GM12878 (cell line): ENCODE results near the gene DIMT1. TPM values are rescaled to one million over a fixed set of nuclear protein-coding genes. Genes with fewer than 3 reads are reported as not detected.

Experiments used
- ATAC-seq: fragments of 200-7000 bp; cut with Tn5 transposase; 3 replicates; pipeline ENCODE4 v1.9.1; 2020; ENCODE audit warnings: mild to moderate bottlenecking, moderate library complexity
- Bru-seq: library from RNA; stranded (reverse); fragments of 400-500 nt; gene quantifications from one replicate; lab custom pipeline; 2021; lab: Mats Ljungman, UMichigan
- BruChase-seq, 2 experiments: library from RNA; stranded (reverse); fragments of 400-500 nt; gene quantifications; one replicate each; lab custom pipeline; 2021; lab: Mats Ljungman, UMichigan
- BruUV-seq: library from RNA; stranded (reverse); fragments of 400-500 nt; replicated peaks from 2 replicates; lab custom pipeline; 2021; lab: Mats Ljungman, UMichigan
- CTCF ChIA-PET: fragments of 300-600 bp; sonication (Branson Sonifier 250); formaldehyde crosslinking; extraction: SDS; loops from one replicate; lab custom pipeline; 2021; ENCODE audit warnings: inconsistent platforms; lab: Yijun Ruan, JAX
- POLR2A ChIA-PET: fragments of 350-600 bp; formaldehyde crosslinking; extraction: SDS; loops from one replicate; lab custom pipeline; 2021; ENCODE audit warnings: inconsistent platforms; lab: Charles Lee
- RAD21 ChIA-PET: fragments of 300-600 bp; sonication (Branson Sonifier 250); formaldehyde crosslinking; loops from one replicate; lab custom pipeline; 2023; ENCODE audit warnings: antibody characterized with exemption; ENCODE audit not compliant: unreplicated experiment; lab: Charles Lee
- SMC1A ChIA-PET: fragments of 300-600 bp; sonication (Branson Sonifier 250); formaldehyde crosslinking; loops from one replicate; lab custom pipeline; 2023; ENCODE audit not compliant: unreplicated experiment, uncharacterized antibody; lab: Charles Lee
- DNase-seq: peaks from one replicate; pipeline ENCODE4 v3.0.0-alpha.2; 2011; ENCODE audit warnings: low read depth, low spot score
- FAIRE-seq: peaks from 3 replicates; lab custom pipeline; 2011; peaks lifted over from hg19 to GRCh38; lab: Jason Lieb, UNC
- H2AFZ ChIP-seq: 2 replicates; pipeline ENCODE4 v1.6.0; 2011; ENCODE audit warnings: low read depth, low read length, control low read depth; ENCODE audit not compliant: control insufficient read depth
- H3K27ac ChIP-seq: 2 replicates; pipeline ENCODE4 v1.5.1; 2011; ENCODE audit warnings: control low read depth; ENCODE audit not compliant: control insufficient read depth, insufficient read depth
- H3K27me3 ChIP-seq, 2 experiments: replicated peaks in 1 of 2; 2 replicates each; pipeline versions ENCODE4 v1.6.0 to v1.6.1; 2011; ENCODE audit warnings: low read length in 1 of 2; ENCODE audit not compliant: control insufficient read depth in 2 of 2, insufficient read depth in 2 of 2
- H3K36me3 ChIP-seq, 2 experiments: 2 replicates each; pipeline ENCODE4 v1.5.1; 2011; ENCODE audit warnings: low read length in 1 of 2; ENCODE audit not compliant: control insufficient read depth in 2 of 2, insufficient read depth in 2 of 2
- H3K4me1 ChIP-seq: 2 replicates; pipeline ENCODE4 v1.6.1; 2011; ENCODE audit warnings: mild to moderate bottlenecking, low read length, moderate library complexity, mixed read lengths; ENCODE audit not compliant: control insufficient read depth, insufficient read depth
- H3K4me2 ChIP-seq: 2 replicates; pipeline ENCODE4 v1.6.0; 2011; ENCODE audit warnings: control low read depth; ENCODE audit not compliant: control insufficient read depth, insufficient read depth
- H3K4me3 ChIP-seq: fragments of 200-600 bp; sonication (generic); 2 replicates; pipeline ENCODE4 v1.5.1; 2016
- H3K79me2 ChIP-seq: 2 replicates; pipeline ENCODE4 v1.6.0; 2011; ENCODE audit warnings: low read length; ENCODE audit not compliant: control insufficient read depth, insufficient read depth
- H3K9ac ChIP-seq: 2 replicates; pipeline ENCODE4 v1.8.0; 2011; ENCODE audit warnings: low read length, control low read depth, mixed read lengths; ENCODE audit not compliant: control insufficient read depth, insufficient read depth
- H3K9me3 ChIP-seq: replicated peaks from 3 replicates; pipeline ENCODE4 v1.5.1; 2011; ENCODE audit warnings: mild to moderate bottlenecking, low read length; ENCODE audit not compliant: control insufficient read depth, insufficient read depth
- H4K20me1 ChIP-seq: 2 replicates; pipeline ENCODE4 v1.6.0; 2011; ENCODE audit not compliant: control insufficient read depth, insufficient read depth
- EP300 ChIP-seq, 2 experiments: fragments of 150-350 bp in 1 of 2; IDR thresholded peaks; 2 replicates each; pipeline ENCODE4 v1.6.1; 2011 to 2012; ENCODE audit warnings: low read depth in 2 of 2, low read length in 2 of 2, borderline replicate concordance in 1 of 2, improper control_type of control experiment in 1 of 2, inconsistent platforms in 1 of 2; ENCODE audit not compliant: control insufficient read depth in 1 of 2
- ETV6 ChIP-seq, 2 experiments: fragments of 450-650 bp in 1 of 2; IDR thresholded peaks in 1 of 2; conservative IDR thresholded peaks in 1 of 2; 2 replicates each; pipeline ENCODE4 v1.6.1; 2014; ENCODE audit warnings: antibody characterized with exemption in 1 of 2, borderline replicate concordance in 1 of 2, low read depth in 1 of 2, mild to moderate bottlenecking in 1 of 2, moderate library complexity in 1 of 2
- FOXK2 ChIP-seq: fragments of 450-650 bp; IDR thresholded peaks from 2 replicates; pipeline ENCODE4 v1.6.1; 2017; ENCODE audit warnings: mild to moderate bottlenecking, moderate library complexity
- JUND ChIP-seq: IDR thresholded peaks from 2 replicates; pipeline ENCODE4 v1.6.1; 2012; ENCODE audit warnings: low read depth, mild to moderate bottlenecking, low read length, improper control_type of control experiment, moderate library complexity
- NR2F1 ChIP-seq: fragments of 450-650 bp; conservative IDR thresholded peaks from 2 replicates; pipeline ENCODE4 v1.6.1; 2017; ENCODE audit warnings: mild to moderate bottlenecking
- RBBP5 ChIP-seq: fragments of 200-600 bp; sonication (generic); conservative IDR thresholded peaks from 2 replicates; pipeline ENCODE4 v1.6.1; 2016
- SUPT20H ChIP-seq: IDR thresholded peaks from 2 replicates; pipeline ENCODE4 v1.6.1; 2011; ENCODE audit warnings: low read depth, mild to moderate bottlenecking, low read length, moderate library complexity, borderline replicate concordance; ENCODE audit not compliant: control insufficient read depth
- TARDBP ChIP-seq: IDR thresholded peaks from 2 replicates; pipeline ENCODE4 v1.6.1; 2016; ENCODE audit warnings: borderline replicate concordance
- TCF7 ChIP-seq: IDR thresholded peaks from 2 replicates; pipeline ENCODE4 v1.6.1; 2014; ENCODE audit warnings: antibody characterized with exemption, borderline replicate concordance
- ZNF207 ChIP-seq: fragments of 450-650 bp; IDR thresholded peaks from 2 replicates; pipeline ENCODE4 v1.6.1; 2014; ENCODE audit warnings: antibody characterized with exemption, mild to moderate bottlenecking, borderline replicate concordance
- ZZZ3 ChIP-seq: IDR thresholded peaks from 2 replicates; pipeline ENCODE4 v1.6.1; 2011; ENCODE audit warnings: low read depth; ENCODE audit not compliant: control insufficient read depth, insufficient read length
- WGBS: methylation state at CpG from one replicate; pipeline ENCODE4 v1.1.6; 2016; ENCODE audit warnings: low lambda C conversion rate; ENCODE audit not compliant: insufficient replicate concordance, insufficient coverage; ENCODE audit errors: missing lambda C conversion rate; 5-methylcytosine and 5-hydroxymethylcytosine counted together
- in situ Hi-C: fragments of 300-500 bp; cut with MboI; formaldehyde crosslinking; loops from 9 replicates; pipeline ENCODE4 v1.14.3; 2018; ENCODE audit warnings: mixed read lengths
- intact Hi-C: fragments of 100-400 bp; cut with micrococcal nuclease; formaldehyde crosslinking; loops from one replicate; pipeline ENCODE4 v1.14.2; 2022; ENCODE audit not compliant: unreplicated experiment
- long read RNA-seq, 2 experiments: library from polyadenylated mRNA; unstranded; transcript quantifications; one replicate each; pipeline ENCODE4 v2.0.0, GENCODE V29; 2019 to 2020
- polyA minus RNA-seq, 3 experiments: library from RNA; depleted of rRNA, polyadenylated mRNA; stranded (reverse); fragments of >200 nt; gene quantifications; 2 replicates each; pipeline ENCODE4 v1.2.3, GENCODE V29; 2011
- polyA plus RNA-seq, 11 experiments: library from polyadenylated mRNA; depleted of rRNA in 4 of 11; unstranded in 6 of 11; stranded (reverse) in 5 of 11; fragments of >200 nt; fragmentation: Nextera tagmentation in 4 of 11; fragmentation: Illumina TruSeq in 1 of 11; extraction: Ambion mirVana in 4 of 11; extraction: Trizol in 1 of 11; gene quantifications; 1 replicate in 1 of 11; 2 replicates in 10 of 11; pipeline versions ENCODE4 v1.2.1 to v1.2.3, GENCODE V29; 2011 to 2016; ENCODE audit warnings: inconsistent platforms in 2 of 11, missing spikeins in 2 of 11, low read depth in 1 of 11
- total RNA-seq, 4 experiments: library from RNA; depleted of rRNA in 3 of 4; stranded (reverse); fragments of >200 nt in 3 of 4; fragmentation: Illumina TruSeq in 1 of 4; extraction: Trizol in 1 of 4; gene quantifications; 2 replicates each; pipeline versions ENCODE4 v1.2.1 to v1.2.3, GENCODE V29; 2013 to 2021
- TF ChIP-seq, protein P1 (sequence below): fragments of 450-650 bp; IDR thresholded peaks from 2 replicates; pipeline ENCODE4 v1.6.1; 2017; ENCODE audit warnings: mild to moderate bottlenecking, low read depth, inconsistent platforms; ENCODE audit not compliant: poor library complexity, severe bottlenecking
- TF ChIP-seq, protein P2 (sequence below): IDR thresholded peaks from 2 replicates; pipeline ENCODE4 v1.6.1; 2012; ENCODE audit warnings: low read length, inconsistent platforms

DIMT1 gene
- total RNA-seq (2013; cell fraction: nucleolus; rRNA removed), result 29.9 TPM in 2 replicates
- 44.1 and 45.6 TPM in 2 replicates for total RNA-seq (2014; rRNA removed)
- 22.6 and 23.8 TPM in 2 replicates for total RNA-seq (2014; rRNA removed; fragmentation: Illumina TruSeq; extraction: Trizol)
- 28.9 and 32.0 TPM in 2 replicates for total RNA-seq (2021)
- 7.9 TPM for polyA plus RNA-seq (2011; ENCODE audit: low read depth)
- polyA plus RNA-seq (2011; rRNA removed), result 34.3 and 44.9 TPM in 2 replicates
- 17.5 and 18.9 TPM in 2 replicates for polyA plus RNA-seq (2011; cell fraction: cytosol; rRNA removed)
- 21.0 and 25.2 TPM in 2 replicates for polyA plus RNA-seq (2011; cell fraction: nucleus; rRNA removed)
- polyA plus RNA-seq (2012), result 15.4 and 19.5 TPM in 2 replicates
- 28.8 and 32.1 TPM in 2 replicates for polyA plus RNA-seq (2014; fragmentation: Illumina TruSeq; extraction: Trizol)
- polyA plus RNA-seq (2014; fragmentation: Nextera tagmentation; extraction: Ambion mirVana), result 10 to 100 TPM; 19.0 to 26.4 TPM
- polyA plus RNA-seq (2014; rRNA removed), result 42.6 and 43.8 TPM in 2 replicates
- polyA plus RNA-seq (2016; fragmentation: Nextera tagmentation; extraction: Ambion mirVana), result 10 to 100 TPM; 66.2 TPM
- polyA minus RNA-seq (2011; rRNA and poly(A)+ RNA removed), result 14.9 and 17.2 TPM in 2 replicates
- polyA minus RNA-seq (2011; cell fraction: cytosol; rRNA and poly(A)+ RNA removed), result 5.7 and 7.9 TPM in 2 replicates
- polyA minus RNA-seq (2011; cell fraction: nucleus; rRNA and poly(A)+ RNA removed), result 10.3 and 12.7 TPM in 2 replicates
- percentile 78 among the genes with signal in this experiment for Bru-seq, nascent RNA
- BruChase-seq, experiment 1, labeled RNA remaining after a 6-hour chase, result percentile 65 among the genes with signal in this experiment
- percentile 70 among the genes with signal in this experiment for BruChase-seq, experiment 2, labeled RNA remaining after a 2-hour chase
- long read RNA-seq, experiment 1, transcript DIMT1-201 (12 exons, 2,859 nt), result major isoform, 33 of 34 reads
- long read RNA-seq, experiment 1, partial matches to known transcripts, result 0 of 34 reads
- long read RNA-seq, experiment 1, other reads (novel, unspliced or antisense), result 1 of 34 reads
- long read RNA-seq, experiment 2, transcript DIMT1-201 (12 exons, 2,859 nt), result major isoform, 233 of 262 reads
- long read RNA-seq, experiment 2, partial matches to known transcripts, result 8 of 262 reads
- long read RNA-seq, experiment 2, other reads (novel, unspliced or antisense), result 16 of 262 reads

- FAIRE-seq (peak; percentile 96), ATAC-seq (peak; percentile 98), DNase-seq (peak; percentile 86)
- intact Hi-C loops (loop anchor here (5.0 kb wide), 1 partner anchor 96 kb away; the partner anchor contains the start of gene KIF2A), in situ Hi-C loops (no loop called here)
- ChIA-PET POLR2A (interaction anchor here (0.8 to 3.8 kb wide), 10 partner anchors 9 to 116 kb away, joined by 3 to 56 read pairs (median 4); partner anchors contain the start of genes IPO11 and KIF2A), RAD21 (interaction anchor here (0.7 to 4.1 kb wide), 12 partner anchors 9 to 179 kb away, joined by 3 to 41 read pairs (median 3); partner anchors contain the start of gene IPO11), CTCF (interaction anchor here (0.7 to 3.7 kb wide), 14 partner anchors 9 to 376 kb away, joined by 3 to 36 read pairs (median 4); partner anchors contain the start of gene IPO11), SMC1A (interaction anchor here (0.5 to 3.8 kb wide), 18 partner anchors 9 to 179 kb away, joined by 3 to 47 read pairs (median 4); partner anchors contain the start of genes IPO11 and KIF2A)
- H3K27ac ChIP-seq, result peak within 1 kb of the TSS; percentile 94
- no peaks in the 10 kb centered on the region for H3K36me3 ChIP-seq
- H3K9me3 ChIP-seq, result no peaks in the 10 kb centered on the region
- peak within 1 kb of the TSS; percentile 26 for H3K4me2 ChIP-seq
- H2AFZ ChIP-seq, result peak within 1 kb of the TSS; percentile 91
- BruUV-seq, result TSS peak; percentile 75
- WGBS, result under 1% methylated on average over 66 of the region's 66 CpGs
- H3K4me3 ChIP-seq, result peak within 1 kb of the TSS; percentile 87
- H3K9ac ChIP-seq, result peak within 1 kb of the TSS; percentile 81
- 0 out of 2 replicates have a peak, but pooled peaks cover 6% of the 10 kb centered on the region for H3K4me1 ChIP-seq
- H4K20me1 ChIP-seq, result no peaks in the 10 kb centered on the region
- peaks cover 16% of the 10 kb centered on the region for H3K79me2 ChIP-seq
- H3K27me3 ChIP-seq, result no peaks in the 10 kb centered on the region
- no peak for TF ChIP-seq JUND
- no peak for TF ChIP-seq TCF7
- TF ChIP-seq ETV6 (conservative IDR thresholded peaks at IDR 0.05 in 1 of 2, IDR thresholded peaks at IDR 0.05 in 1 of 2; ENCODE audit: borderline replicate concordance in 1 of 2, low read depth in 1 of 2), result no peak
- TF ChIP-seq, protein P1, sequence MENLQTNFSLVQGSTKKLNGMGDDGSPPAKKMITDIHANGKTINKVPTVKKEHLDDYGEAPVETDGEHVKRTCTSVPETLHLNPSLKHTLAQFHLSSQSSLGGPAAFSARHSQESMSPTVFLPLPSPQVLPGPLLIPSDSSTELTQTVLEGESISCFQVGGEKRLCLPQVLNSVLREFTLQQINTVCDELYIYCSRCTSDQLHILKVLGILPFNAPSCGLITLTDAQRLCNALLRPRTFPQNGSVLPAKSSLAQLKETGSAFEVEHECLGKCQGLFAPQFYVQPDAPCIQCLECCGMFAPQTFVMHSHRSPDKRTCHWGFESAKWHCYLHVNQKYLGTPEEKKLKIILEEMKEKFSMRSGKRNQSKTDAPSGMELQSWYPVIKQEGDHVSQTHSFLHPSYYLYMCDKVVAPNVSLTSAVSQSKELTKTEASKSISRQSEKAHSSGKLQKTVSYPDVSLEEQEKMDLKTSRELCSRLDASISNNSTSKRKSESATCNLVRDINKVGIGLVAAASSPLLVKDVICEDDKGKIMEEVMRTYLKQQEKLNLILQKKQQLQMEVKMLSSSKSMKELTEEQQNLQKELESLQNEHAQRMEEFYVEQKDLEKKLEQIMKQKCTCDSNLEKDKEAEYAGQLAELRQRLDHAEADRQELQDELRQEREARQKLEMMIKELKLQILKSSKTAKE, result no peak
- TF ChIP-seq SUPT20H, result no peak
- no peak for TF ChIP-seq FOXK2
- no peak for TF ChIP-seq ZZZ3
- TF ChIP-seq ZNF207, result peak; percentile 87; the same call in 1 of the 2 replicates
- TF ChIP-seq NR2F1, result peak; percentile 93
- no peak for TF ChIP-seq EP300 (IDR thresholded peaks at IDR 0.05; ENCODE audit: borderline replicate concordance in 1 of 2, control insufficient read depth in 1 of 2, low read depth in 2 of 2, low read length in 2 of 2)
- TF ChIP-seq, protein P2, sequence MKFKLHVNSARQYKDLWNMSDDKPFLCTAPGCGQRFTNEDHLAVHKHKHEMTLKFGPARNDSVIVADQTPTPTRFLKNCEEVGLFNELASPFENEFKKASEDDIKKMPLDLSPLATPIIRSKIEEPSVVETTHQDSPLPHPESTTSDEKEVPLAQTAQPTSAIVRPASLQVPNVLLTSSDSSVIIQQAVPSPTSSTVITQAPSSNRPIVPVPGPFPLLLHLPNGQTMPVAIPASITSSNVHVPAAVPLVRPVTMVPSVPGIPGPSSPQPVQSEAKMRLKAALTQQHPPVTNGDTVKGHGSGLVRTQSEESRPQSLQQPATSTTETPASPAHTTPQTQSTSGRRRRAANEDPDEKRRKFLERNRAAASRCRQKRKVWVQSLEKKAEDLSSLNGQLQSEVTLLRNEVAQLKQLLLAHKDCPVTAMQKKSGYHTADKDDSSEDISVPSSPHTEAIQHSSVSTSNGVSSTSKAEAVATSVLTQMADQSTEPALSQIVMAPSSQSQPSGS, result 0 out of 2 replicates have a peak, but pooled peaks have one; percentile 27
- TF ChIP-seq RBBP5, result no peak
- 0 out of 2 replicates have a peak, but pooled peaks have one; percentile 28 for TF ChIP-seq TARDBP
These were observed at the start of gene DIMT1 for GRCh38 chr5:62403411-62404250. Gene DIMT1 (minus strand): TSS chr5:62403905. CDS start chr5:62403772, 133 bp downstream.
